ENCODE results near the gene C4orf50.

The C4orf50 gene

DNA sequence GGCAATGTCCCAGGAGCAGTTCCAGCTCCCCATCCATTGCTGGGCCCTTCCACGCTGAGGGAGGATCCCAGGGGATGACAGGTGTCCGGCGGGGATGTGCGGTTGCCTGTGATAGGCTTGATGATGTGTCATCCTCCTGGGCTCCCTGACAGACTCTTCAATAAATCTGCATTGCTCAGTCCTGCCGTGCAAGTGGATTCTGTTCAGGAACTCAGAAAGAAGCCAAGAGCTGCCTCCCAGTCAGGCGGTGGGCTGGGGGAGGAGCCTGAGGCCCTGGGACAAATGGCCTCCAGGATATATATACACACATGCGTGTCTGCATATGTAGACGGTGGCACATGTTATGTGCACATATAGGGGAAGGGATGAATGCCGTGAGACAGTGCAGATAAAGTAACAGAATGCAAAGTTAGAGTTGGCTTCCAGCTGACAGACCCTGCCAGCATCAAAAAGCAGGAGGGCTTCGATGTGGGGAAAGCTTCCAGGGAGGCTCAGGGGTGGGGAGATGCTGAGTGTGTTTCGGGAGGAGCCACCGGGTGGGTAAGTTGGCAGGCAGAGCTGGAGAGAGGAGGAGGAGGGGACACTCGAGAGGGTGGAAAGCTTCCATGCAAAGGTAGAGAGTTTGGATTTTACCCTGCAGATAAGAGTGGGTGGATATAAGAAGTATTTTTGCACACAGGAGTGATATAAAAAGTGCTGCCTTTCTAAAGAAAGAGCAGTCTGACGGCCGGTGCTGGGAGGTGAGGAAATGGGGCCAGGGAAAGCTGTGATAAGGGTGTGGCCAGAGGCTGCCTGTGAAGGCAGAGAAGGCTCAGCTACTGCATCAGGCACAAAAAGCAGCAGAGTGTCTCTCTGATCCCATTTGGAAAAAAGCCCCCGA lies 96.9 kb downstream of the C4orf50 start:
- no peak for DNase-seq (ENCODE audit: low read depth, low spot score)

DNA sequence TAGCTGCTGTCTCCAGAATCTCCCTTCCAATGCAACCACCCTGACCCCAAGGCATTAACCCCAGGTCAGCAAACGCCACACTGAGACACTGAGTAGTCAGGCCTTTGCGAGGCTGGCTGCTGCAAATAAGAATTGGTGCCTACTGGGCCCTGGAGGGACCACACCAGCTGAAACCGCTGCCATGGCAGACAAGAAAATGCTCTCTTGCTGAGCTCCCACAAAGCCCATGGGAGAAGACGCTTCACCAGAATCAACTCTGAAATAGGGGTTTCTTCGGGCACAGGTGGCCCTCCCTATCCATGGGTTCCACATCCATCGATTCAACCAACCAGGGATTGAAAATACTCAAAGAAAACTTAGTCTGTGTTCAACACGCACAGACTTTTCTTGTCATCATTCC lies 98.7 kb downstream of the C4orf50 start:
- no peak for DNase-seq (ENCODE audit: low read depth, low spot score)

DNA sequence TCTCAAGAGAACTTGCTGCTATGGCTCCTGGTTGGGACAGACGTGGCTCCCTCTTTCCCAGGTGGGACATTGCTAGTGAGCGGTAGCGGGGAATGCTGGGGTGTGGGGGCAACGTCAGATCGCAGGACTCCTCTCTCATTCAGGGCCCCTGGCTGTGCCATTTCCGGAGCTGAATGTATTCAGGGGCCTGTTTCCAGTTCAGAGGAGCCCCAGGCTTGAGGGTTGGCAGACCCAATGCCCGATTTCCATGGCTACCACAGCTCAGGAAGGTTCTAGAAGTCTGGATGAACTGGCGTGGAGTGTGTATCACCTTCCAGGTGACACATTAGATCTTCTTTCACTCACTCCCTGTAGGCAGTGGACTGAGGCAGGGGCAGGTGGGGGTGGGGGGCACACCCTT lies 99.2 kb downstream of the C4orf50 start:
- no peak for DNase-seq (ENCODE audit: low read depth, low spot score)

DNA sequence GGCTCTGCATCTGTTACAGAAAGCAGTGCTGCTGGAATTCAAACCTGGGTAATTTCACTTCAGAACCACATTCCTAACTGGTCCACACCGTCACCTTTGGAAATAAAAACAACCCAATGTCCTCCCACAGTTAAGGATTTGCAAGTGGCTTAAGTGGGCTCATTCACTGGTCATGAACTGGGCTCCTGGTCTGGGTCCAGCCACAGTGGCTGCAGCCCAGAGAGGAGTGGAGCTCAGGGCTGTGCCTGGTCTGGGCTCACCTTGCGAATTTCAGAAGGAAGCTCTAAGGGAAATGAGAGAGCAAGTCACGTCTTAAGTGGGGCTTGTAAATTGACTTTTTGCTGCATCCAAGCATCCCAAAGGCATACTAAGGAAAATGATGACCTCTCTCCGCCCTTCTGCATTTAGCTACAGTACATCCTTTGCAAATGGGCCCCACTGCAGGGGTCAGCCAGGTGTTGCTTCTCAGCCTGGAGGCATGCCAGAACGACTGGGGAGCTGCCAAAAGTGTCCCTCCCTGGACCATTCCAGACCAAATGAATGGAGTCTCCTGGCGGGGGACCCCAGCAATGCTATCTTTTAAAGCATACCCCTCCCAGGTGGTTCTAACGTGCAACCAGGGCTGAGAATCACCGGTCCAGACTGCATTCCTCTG lies 99.8 kb downstream of the C4orf50 start:
- no peak for DNase-seq (ENCODE audit: low read depth, low spot score)

DNA sequence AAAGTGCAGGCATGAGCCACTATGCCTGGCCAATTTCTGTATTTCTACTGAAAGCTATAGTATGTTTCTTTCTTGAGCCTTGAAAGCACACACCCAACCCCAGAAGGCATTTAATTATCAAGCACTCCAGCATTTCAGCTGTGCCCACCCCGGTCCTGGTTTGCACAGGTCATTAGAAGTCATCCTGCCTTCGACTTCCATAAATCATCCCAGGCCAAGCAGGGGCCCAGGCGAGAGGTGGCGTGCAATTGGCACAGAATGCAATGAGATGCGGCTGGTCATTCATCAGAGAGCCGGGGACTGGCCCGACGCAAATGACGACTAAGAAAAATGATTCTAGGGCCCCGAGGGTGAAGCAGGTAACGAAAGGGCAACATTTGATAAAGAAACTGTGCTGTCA lies 100.6 kb downstream of the C4orf50 start:
- no peak for DNase-seq (ENCODE audit: low read depth, low spot score)

DNA sequence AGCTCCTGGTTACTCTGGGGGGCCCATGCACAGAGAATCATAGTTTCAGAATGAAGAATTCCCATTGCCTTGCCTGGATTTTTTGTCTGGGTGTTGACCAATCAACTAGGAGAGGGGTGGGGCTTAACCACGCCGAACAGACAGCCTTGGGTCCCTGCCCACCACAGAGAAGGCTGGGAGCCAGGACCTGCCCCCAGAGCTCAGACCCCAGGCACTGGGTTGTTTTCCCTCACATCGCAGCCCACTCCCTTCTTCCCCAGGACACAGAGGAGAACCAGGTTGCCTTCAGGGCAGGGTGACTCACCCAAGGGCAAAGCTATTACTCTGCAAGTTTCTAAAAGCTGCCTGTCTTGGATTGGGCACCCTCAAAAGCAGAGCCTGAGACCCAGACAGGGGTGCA lies 102.0 kb downstream of the C4orf50 start:
- DNase-seq (ENCODE audit: low read depth, low spot score): no peak

DNA sequence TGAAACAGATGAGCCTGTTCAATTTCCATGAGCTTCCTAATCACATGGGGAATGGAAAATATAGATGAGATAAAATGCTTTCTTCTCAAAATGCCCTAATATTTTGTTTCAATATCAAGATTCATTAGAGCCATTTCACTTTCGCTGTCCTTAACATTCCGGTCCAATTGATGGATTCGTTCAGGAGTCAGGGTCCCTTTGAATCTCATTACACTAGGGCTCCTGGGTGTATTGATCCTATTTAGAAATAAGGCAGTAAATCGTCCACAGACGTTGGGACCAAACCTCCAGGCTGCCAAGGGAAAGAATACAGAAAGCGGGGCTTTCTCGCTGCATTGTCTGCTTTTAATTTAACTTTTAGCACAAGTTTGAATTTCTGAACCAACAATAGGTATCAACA lies 104.8 kb downstream of the C4orf50 start:
- no peak for DNase-seq (ENCODE audit: low read depth, low spot score)

DNA sequence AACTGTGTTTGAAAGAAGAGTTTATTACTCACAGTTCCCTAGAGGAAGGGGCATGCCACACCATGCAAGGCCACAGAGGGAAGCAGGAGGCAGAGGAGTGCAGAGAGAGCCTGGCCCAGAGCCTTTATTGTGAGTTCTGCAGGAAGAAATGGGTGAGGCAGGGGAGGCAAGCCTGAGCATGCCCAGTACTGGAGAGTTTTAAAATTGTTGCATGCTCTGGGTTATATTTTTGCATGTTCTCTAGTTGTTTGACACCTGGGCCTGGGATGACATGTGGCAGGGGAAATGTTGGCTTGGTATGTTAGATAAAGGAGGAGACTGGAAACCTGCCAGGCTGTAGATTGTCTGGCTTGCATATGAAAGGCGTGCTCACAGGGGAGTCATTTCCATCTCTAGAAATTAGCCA lies 105.6 kb downstream of the C4orf50 start:
- no peak for DNase-seq (ENCODE audit: low read depth, low spot score)

DNA sequence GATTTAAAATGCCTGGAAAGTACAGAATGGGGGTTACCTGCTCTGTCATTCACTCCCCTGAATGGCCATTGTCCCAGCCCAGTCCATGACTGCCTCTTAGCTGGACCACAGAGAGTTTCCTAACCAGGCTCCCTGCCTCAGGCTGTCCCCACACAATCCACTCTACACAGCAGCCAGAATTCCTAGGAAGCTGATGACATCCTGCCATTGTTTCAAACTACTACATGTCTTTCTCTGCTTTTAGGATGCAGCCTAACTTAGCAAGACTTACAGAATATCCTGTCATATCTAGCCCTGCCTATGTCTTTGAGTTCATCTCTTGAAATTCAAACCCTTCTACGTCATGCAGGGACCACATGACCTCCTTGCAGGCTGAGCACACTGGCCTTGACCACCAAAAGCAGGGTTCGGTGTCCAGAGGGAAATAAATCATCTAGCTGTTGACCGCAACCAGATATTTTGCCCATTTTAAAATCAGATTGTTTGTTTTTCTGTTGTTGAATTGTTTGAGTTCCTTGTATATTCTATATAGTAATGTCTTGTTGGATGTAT lies 109.3 kb downstream of the C4orf50 start:
- no peak for DNase-seq (ENCODE audit: low read depth, low spot score)

DNA sequence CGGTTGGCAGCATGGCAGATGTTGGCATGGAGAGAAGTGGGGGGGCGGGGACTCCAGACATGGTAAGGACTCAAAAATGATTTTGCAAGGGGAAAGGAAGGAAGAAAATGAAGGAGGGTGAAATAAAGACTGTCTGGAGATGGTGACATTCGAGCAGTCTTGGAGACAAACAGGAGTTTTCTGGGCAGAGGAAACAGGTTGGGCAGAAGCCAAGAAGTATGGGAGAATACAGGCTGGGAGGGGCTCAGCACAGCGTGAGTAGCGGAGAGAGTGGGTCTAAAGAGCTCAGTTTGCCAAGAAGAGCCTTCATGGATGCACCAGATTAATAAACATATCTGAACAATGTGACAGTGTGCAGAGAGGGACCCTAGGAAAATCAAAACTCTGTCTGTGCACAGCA lies 112.0 kb downstream of the C4orf50 start:
- no peak for DNase-seq (ENCODE audit: low read depth, low spot score)

DNA sequence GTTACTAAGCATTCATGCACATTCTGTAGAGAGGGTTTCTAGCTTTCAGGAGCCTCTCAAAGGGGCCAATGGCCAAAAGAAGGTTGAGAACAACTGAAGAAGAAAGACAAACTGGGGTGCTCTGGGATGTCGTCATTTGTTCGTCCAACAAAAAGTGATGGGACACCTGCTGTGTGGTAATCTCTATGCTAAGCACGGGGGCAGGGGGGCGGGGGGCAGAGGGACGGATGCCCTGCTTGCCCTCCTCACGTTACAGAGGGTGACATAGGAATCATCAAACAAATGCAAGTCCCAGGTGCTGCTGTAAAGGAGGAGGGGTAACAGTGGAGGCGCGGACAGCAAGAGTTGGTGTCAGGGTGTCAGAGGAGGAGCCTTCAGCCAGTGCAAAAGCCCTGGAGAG lies 112.5 kb downstream of the C4orf50 start:
- DNase-seq (ENCODE audit: low read depth, low spot score): no peak

DNA sequence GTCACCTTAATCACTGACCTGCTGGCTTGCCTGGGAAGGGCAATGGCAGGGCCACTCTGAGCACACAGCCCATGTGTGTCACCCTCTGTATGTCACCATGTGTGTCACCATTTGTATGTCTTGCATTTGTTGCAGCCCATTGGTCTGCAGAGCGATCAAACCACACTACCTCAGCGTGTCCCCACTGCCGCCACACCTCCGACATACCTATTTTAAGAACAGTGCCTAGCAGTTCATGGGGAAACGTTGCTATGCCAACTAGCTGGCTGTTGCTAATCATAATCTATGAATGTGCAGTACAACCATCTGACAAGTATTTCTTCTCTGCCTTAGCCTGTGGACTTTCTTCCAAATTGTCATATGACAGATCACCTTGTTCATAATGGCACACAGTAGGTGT lies 117.4 kb downstream of the C4orf50 start:
- no peak for DNase-seq (ENCODE audit: low read depth, low spot score)

DNA sequence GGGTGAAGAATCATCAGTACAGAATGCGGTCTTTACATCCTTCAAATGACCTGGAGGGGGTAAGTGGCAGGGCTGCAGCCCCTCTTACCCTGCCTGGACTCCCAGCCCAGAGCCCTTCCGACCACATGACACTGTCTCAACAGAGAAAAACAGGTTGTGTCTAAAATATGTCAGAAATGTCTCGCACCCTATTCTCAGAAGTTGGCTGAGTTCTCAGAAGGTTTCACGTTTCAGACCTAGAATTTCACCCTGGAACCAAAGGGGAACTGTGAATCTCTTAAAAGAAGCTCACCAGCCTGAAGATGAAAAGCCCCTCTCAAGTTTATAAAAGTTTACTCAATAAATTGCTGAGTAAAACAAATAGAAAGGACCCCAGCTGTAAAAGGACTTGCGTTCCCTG lies 118.3 kb downstream of the C4orf50 start:
- no peak for DNase-seq (ENCODE audit: low read depth, low spot score)

DNA sequence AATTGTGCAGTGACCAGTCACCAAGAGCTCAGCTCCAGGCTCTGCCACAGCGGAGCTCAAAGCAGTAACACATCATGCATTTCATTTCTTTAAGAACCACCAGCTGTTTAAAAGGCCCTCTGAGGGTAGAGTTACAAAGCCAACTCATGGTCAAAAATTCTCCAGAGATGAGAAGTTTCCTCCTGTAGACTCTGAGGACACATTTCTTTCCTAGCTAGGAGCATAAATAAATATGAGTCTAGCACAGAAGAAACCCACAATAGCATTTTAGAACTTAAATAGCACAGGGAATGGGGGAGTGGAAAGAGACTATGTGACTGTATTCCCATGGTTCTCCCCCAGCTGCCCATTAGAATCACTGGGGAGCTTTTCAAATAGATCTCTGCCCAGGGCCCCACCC lies 118.8 kb downstream of the C4orf50 start:
- no peak for DNase-seq (ENCODE audit: low read depth, low spot score)

DNA sequence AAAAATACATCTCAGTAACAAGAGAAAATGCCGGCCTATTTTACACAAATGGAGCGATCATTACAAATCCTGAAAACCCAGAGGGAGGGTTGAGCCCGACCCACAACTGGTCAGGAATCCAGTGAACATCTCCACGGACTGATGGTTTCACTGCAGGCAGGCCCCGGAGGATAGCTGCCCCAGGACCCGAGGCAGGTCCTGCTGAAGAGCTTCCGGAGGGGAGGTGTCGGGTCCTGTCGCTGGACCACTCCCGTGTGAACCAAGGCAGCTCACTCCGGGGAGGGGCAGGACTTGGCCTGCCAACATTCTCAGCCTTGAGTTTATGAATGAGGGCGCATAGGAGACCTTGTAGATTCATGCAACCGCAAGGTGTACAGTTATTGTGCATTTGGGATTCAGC lies 120.6 kb downstream of the C4orf50 start:
- no peak for DNase-seq (ENCODE audit: low read depth, low spot score)

DNA sequence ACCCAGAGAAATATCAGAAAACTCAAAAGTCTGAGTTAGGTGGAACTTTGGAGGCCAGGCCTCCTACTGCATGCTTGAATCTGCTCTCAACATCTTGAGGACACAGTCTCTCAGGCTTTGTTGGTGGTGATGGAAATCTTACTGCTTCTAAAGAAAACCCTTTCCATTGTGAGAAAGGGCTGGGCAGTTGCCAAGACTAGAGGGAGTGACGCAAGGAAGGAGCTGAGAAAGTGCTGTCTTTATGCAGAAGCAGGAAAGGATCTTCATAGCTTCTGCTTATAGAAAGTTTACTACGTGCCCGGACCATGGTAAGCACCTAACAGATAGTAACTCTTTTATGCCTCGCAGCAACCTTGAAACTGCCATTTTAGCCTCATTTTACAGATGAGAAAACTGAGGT lies 122.9 kb downstream of the C4orf50 start:
- DNase-seq (ENCODE audit: low read depth, low spot score): no peak

DNA sequence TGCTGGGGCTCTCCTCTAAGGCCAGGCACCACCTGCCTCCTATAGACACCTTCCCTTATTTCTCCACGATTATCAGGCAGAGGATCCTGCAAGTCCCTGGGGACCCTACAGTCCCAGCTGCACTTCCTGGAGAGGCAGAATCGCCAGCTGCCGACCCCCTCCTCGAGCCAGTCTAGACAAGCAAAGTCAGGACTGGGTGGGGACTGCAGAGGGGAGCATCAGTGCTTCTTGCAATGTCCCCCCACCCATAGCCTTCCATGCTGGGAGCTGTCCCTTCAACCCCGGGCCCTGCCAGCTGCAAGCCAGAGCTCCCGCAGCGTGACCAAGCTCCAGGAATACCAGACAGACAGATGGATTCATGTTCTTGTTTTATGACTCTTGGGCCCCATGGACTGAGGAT lies 124.0 kb downstream of the C4orf50 start:
- no peak for DNase-seq (ENCODE audit: low read depth, low spot score)

DNA sequence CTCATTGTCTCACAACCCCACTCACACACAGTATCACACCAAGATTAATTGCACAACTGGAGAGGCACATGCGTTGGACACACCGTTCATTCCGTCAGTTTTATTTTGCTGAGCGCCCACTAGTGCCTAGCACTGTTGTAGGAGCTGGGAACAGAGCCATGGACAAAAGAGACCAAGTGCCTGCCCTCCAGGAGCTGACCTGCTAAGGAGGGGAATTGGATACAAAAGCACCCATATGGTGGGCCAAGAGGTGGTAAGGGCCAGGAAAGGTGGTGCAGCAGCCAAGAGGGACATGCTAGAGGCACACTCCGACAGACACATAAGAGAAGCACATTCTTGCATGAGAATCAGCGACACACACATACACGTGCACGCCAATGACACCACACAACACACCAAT lies 124.6 kb downstream of the C4orf50 start:
- no peak for DNase-seq (ENCODE audit: low read depth, low spot score)

DNA sequence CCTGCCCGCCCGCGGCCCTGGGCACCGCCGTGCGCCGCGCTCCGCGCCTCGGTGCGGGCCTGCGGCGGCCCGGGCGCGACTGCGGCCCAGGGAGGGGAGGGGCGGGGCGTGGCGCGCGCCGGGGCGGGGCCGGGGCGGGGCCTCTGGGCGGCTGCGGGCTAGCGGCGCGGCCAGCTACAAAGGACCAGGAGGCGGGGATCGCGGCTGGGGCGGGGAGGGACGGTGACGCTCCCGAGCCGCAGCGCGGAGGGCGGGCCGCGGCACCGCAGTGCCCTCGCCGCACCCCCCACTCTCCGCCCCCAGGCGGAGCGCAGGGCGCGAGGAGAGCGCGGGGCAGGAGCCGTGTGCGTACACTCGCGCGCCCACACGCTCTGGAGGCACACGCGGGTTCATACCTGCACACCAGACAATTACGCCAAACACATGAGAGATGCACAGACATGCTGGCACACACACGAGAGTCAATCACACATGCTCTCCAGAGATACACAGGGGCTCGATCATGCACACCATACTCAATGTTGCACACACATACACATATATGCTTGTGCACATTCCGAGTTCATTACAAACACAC lies 125.1 kb downstream of the C4orf50 start, which contains the start of gene CRMP1:
Gene CRMP1, minus strand, starts transcription at position 83 of the 577 bp plus-strand sequence. CDS start 117 bp downstream, outside the sequence.
- DNase-seq (ENCODE audit: low read depth, low spot score): no peak

DNA sequence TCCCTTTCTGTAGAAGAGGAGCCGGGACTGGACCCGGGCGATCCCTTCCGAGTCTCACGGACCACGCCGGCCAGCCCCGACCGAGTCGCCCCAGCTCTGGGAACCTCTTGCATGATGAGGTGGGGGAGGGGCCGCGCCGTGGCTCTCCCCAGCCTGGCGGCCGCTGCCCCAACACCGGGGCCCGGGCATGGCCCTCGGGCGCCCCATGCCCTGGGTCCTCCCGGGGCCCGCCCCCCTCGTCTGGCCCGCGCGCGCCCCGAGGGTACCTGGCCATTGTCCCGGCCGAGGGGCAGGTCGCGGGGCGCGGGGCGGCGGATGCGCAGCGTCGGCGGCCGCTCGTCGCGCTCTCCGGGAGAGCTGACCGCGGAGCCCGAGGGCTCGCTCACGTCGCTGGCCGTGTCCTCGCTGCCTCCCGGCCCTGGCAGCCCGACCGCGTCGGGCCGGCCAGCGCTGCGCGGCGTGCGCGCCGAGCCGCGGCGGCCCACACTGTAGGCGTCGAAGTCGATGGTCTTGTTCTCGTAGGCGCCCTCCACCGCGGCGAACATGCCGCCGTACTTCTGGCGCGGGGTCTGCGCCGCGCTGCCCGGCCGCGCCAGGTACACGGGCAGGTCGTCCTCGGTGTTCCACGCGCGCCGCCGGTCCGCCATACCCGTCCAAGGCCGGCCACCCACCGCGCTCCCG lies 125.8 kb downstream of the C4orf50 start:
- no peak for DNase-seq (ENCODE audit: low read depth, low spot score)

DNA sequence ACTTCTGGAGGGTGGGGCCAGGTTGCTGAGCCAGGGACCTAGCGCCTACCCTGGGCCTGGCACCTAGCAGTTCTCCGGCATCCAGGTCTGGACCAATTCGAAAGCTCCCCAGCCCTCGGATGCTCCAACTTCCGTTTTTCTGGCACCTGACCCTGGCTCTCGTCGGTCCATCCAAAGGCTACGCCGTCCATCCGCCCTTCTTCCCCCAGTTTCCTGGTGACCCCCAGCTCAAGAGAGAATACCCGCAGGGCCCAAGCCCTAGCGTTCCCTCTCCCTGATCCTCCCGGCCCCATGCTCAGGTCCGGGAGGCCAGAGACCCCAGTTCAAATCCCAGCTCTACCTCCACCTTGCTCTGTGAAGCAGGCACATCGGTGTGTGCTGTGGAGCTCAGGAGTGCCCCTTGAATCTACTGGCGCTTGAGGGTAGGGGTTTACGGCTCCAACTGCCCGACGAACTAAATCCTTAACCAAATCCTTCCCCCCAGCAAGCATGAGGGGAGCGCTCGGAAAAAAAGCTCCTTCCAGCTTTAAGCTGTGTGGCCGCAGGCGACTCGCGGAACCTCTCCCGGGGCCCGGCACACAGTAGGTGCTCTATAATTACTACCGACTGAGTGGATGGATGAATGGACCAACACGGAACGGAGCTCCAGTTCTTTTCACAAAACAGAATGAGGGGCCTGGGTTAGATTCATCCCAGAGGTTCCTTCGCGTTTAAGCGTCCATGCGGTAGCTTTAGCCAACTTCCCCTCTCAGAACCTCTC lies 126.5 kb downstream of the C4orf50 start:
- no peak for DNase-seq (ENCODE audit: low read depth, low spot score)

All from activated naive CD8-positive, alpha-beta T cell treated with anti-CD3 and anti-CD28 coated beads, Interleukin-2, amount 50 U/mL, for 16 hours (primary cell).